Activated T-cell treated with anti-CD3 and anti-CD28 coated beads, Interleukin-2, amount 50 U/mL, for 24 hours (primary cell): Measurements from ENCODE around the gene TMEM235.

ENCODE experiments used
- DNase-seq: peaks from one replicate; pipeline ENCODE4 v3.0.0-alpha.2; 2020
- H3K27ac Mint-ChIP-seq: 2 replicates; pipeline ENCODE4 v1.8.0; 2020; ENCODE audit warnings: mild to moderate bottlenecking, mixed read lengths
- H3K27me3 Mint-ChIP-seq: 2 replicates; pipeline ENCODE4 v1.8.0; 2020; ENCODE audit warnings: mixed read lengths
- H3K36me3 Mint-ChIP-seq: 2 replicates; pipeline ENCODE4 v1.8.0; 2020; ENCODE audit warnings: low read depth, mixed read lengths
- H3K4me1 Mint-ChIP-seq: 2 replicates; pipeline ENCODE4 v1.8.0; 2020; ENCODE audit warnings: low read depth, mixed read lengths
- H3K4me3 Mint-ChIP-seq: 2 replicates; pipeline ENCODE4 v1.8.0; 2020; ENCODE audit warnings: mild to moderate bottlenecking, moderate library complexity, mixed read lengths
- H3K9me3 Mint-ChIP-seq: 2 replicates; pipeline ENCODE4 v1.8.0; 2020; ENCODE audit warnings: mixed read lengths

The TMEM235 gene

DNA sequence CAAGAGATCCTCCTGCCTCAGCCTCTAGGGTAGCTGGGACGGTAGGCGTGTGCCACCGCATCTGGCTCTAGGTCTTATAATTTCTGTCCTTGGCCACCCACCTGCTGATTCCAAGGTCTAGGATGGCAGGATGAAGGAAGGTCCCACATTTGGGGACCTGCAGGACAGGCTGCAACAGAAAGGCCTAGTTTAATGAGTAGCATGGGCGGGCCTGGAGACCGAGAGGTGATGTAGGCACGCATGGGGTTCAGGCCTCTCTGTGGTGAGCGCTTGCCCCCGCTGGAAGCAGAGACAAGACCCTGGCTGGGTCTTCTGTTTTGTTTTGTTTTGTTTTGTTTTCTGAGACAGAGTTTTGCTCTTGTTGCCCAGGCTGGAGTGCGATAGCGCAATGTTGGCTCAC lies 33.7 kb downstream of the TMEM235 start:
- no peak for DNase-seq
- no peaks in the 10 kb centered on the region for H3K27me3 Mint-ChIP-seq
- peak overlapping the region; percentile 18 for H3K27ac Mint-ChIP-seq
- H3K9me3 Mint-ChIP-seq, result no peaks in the 10 kb centered on the region
- peaks cover 30% of the 10 kb centered on the region for H3K4me1 Mint-ChIP-seq
- H3K4me3 Mint-ChIP-seq, result no peak overlapping the region
- no peaks in the 10 kb centered on the region for H3K36me3 Mint-ChIP-seq

DNA sequence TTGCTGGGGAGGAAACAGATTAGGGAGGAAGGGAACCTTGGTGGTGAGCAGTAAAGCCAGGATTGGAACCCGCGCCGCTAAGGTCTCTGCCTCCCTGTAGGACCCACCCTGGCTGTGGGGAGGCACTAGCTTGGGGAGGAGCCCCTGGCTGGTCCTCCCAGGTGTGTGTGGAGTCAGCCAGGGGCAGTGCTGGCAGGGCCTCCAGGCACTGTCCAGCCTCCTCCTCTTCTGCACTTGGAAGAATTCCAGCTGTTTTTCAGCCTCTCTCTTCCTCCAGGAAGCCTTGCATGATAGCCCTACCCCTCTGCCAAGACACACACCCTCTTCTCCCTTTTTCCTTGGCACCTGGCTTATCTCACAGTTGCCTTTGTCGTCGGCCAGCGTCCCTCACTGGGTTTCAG lies 34.8 kb downstream of the TMEM235 start:
- Mint-ChIP-seq H3K27ac (no peak overlapping the region), H3K36me3 (no peaks in the 10 kb centered on the region), H3K4me1 (peaks cover 34% of the 10 kb centered on the region), H3K9me3 (no peaks in the 10 kb centered on the region), H3K27me3 (no peaks in the 10 kb centered on the region), H3K4me3 (no peak overlapping the region)
- no peak for DNase-seq

DNA sequence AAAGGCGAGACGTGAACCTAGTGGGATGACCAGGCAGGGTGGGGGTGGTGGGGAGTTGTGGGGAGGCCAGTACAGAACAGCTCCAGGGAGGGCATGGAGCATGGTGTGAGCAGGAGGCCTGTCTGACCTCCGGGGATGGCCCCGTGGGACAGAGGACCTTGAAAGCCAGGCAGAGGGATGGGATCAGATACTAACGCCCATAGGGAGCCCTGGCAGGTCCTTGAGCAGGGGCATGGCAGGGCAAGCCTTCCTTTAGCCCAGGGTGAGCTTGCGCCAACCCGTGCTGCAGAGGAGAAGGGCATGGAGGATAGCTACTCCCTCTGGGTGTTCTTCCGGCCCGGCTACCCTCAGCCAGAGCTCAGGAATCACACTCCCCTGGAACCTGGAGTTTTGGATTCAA lies 35.3 kb downstream of the TMEM235 start:
- no peak for DNase-seq
- Mint-ChIP-seq H3K27me3 (no peaks in the 10 kb centered on the region), H3K4me3 (no peak overlapping the region), H3K4me1 (peaks cover 36% of the 10 kb centered on the region), H3K9me3 (no peaks in the 10 kb centered on the region), H3K27ac (no peak overlapping the region), H3K36me3 (no peaks in the 10 kb centered on the region)

DNA sequence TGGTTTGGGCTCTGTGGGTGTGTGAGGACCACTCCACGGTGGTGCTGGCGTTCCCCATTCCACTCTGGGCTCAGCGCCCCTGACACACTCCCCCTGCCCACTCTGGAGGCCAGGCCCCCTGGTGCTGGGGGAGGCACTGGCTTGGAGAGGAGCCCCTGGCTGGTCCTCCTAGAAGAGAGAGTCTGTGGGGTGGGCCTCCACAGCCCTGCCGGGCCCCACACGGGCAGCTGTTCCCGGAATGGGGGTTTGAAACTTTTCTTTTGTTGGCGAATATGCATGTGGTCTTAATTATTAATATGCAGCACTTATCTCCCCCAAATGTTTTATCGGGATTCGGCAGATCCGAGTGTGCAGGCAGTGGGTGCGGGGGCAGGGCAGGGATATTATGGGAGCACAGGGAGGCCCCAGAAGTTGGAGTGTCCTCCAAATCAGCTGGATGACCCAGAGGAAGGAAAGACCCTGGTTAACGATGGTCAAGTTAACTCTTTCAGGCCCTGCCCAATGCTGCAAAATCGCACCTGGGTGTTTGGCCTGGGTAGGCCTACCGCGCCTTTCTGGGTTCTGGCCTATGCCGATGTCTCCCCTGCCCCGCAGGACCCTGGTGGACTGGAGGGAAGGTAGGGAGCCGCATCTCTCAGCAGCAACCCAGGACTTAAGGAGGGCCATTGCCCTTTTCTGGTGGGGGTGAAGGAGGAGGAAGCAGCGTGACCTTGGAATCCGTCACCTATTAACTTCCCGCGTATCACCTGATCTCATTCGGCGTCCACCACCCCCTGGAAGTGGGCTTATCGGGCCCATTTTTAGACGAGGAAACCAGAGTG lies 36.0 kb downstream of the TMEM235 start:
- H3K27ac Mint-ChIP-seq, result no peak overlapping the region
- no peaks in the 10 kb centered on the region for H3K27me3 Mint-ChIP-seq
- H3K4me1 Mint-ChIP-seq, result peaks cover 38% of the 10 kb centered on the region
- no peaks in the 10 kb centered on the region for H3K9me3 Mint-ChIP-seq
- H3K36me3 Mint-ChIP-seq, result no peaks in the 10 kb centered on the region
- no peak for DNase-seq
- no peak overlapping the region for H3K4me3 Mint-ChIP-seq

DNA sequence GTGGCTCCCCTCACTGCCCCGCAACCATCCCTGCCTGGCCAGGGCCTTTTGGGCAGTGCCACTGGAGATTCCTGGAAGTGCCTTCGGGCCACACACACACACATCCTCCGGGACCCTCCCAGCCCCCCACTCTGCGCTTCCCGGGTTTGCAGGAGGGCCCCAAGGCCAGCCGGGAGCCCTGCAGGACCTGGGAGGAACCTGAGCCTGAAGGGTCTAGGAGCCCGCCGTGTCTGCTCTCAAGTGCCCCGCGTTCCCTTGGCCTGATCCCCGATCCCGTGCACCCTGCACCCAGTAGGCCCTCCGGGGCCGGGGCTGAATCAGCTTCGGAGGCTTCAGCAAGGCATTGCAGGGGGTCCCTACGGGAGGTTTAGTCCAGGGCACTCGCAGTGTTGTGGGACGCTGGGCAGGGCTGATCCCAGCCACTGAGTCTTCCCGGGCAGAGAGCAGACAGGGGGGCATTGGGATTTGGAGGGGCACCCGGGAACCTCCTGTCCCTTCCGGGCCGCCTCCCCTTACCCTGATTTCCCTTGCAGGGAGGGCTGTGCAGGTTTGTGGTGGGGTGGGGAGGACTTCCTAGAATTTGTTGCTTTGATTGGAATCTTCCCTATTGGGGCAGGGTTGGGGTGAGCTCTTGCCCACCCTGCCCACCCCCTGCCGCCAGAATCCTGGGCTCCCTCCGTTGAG lies 36.9 kb downstream of the TMEM235 start:
- Mint-ChIP-seq H3K4me1 (peaks cover 36% of the 10 kb centered on the region), H3K9me3 (no peaks in the 10 kb centered on the region), H3K4me3 (no peak overlapping the region), H3K36me3 (no peaks in the 10 kb centered on the region), H3K27me3 (no peaks in the 10 kb centered on the region), H3K27ac (no peak overlapping the region)
- no peak for DNase-seq

DNA sequence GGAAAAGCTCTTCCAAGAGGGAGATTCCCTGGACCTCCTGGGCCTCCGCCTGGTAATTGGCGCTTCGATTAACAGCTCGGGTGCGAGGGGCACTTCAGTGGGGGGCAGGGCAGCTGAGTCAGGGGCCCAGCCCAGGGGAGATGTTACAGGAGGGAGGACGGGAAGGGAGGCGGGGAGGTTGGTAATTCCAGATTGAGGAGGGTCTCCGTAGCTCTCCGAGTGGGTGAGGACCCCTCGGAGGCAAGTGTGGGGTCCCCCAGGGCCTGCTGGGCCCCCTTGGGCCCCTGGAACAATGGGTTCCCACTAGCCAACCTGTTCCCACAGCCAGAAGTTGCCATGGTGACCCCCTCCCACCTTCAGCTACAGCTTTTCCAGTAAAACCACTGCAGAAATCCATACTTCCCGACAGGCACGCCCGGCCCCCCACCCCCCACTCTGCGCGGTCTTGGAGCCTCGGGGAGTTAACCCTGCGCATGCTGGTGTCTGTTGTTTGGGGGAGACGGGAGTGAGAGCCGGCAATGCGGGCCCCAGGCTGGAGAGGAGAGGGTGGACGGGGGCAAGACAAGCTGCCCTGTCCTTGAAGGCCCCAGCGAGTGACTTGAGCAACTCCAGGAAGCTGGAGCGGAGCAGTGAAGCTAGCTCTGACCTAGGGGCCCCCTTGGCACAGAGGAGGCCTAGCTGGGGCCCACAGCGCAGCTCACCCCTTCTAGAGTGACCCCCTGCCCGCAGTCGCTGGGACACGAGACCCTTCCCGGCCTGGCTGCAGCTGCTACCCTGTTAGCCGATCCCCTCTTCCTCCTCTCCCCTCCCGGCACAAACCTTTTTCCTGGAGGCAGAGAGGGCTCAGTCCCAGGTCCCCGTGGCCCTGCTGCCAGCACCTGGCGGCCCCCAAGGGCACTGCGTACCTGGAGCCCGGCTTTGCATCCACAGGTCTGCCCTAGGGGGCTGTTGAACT lies 37.8 kb downstream of the TMEM235 start:
- H3K4me3 Mint-ChIP-seq, result no peak overlapping the region
- DNase-seq, result no peak
- H3K4me1 Mint-ChIP-seq, result peaks cover 32% of the 10 kb centered on the region
- H3K27me3 Mint-ChIP-seq, result no peaks in the 10 kb centered on the region
- H3K36me3 Mint-ChIP-seq, result no peaks in the 10 kb centered on the region
- no peak overlapping the region for H3K27ac Mint-ChIP-seq
- H3K9me3 Mint-ChIP-seq, result no peaks in the 10 kb centered on the region

DNA sequence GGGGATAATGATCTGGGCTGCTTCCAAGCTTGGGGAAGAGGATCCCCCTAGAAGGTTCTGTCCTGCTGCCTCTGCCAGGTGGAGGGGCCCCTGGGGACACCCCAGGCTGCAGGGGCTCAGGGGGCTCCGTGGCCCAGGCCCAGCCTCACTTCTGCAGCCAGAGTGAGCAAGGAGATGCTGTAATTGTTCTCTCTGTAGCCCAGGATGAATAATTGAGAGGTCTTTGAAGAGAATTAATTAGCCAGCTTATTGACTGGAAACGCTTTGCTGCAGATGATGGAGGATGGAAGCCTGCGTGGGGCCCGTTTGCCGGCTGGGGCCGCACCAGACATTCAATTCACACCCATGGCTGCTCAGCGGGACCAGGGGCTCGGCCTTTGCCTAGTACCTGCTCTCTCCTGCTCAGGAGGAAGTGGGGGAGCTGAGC lies 38.5 kb downstream of the TMEM235 start:
- Mint-ChIP-seq H3K4me3 (no peak overlapping the region), H3K36me3 (no peaks in the 10 kb centered on the region), H3K27ac (no peak overlapping the region), H3K4me1 (peaks cover 28% of the 10 kb centered on the region), H3K9me3 (no peaks in the 10 kb centered on the region), H3K27me3 (no peaks in the 10 kb centered on the region)
- no peak for DNase-seq

DNA sequence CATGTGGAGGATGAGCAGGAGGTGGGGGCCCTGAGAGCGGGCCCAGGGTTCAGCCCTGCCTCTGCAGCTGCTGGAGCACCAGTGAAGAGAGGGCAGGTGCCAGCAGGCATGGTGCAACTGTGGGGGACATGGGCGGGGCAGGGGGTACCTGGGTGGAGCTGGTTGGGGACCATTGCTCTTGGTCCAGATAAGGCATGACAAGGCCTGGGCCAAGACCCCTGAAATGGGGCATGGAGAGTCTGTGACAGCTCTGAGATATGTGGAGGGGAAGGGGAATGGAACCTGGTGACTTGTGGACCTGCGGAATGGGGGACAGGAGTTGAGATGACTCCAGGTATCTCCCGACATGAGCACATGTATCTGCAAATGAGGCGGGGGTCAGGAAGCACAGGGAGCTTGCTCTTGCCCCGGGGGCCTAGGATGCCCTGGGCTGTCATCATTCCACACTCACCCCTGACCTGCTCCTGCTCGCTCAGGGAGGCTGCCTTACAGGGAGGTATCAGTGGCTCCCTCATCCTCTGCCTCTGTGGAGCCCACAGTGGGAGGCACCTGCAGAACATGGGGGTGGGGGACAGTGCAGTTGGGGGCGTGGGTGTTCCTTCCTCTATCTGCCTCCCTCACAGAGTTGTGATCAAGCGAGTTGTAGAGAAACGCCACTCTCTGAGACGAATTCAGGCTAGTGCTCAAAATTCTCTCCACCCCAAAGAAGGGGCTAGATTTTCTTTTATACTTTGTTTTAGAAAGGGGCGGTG lies 40.2 kb downstream of the TMEM235 start:
- DNase-seq, result no peak
- Mint-ChIP-seq H3K4me1 (peaks cover 38% of the 10 kb centered on the region), H3K27me3 (no peaks in the 10 kb centered on the region), H3K27ac (peak overlapping the region; percentile 55), H3K4me3 (no peak overlapping the region), H3K36me3 (no peaks in the 10 kb centered on the region), H3K9me3 (no peaks in the 10 kb centered on the region)

DNA sequence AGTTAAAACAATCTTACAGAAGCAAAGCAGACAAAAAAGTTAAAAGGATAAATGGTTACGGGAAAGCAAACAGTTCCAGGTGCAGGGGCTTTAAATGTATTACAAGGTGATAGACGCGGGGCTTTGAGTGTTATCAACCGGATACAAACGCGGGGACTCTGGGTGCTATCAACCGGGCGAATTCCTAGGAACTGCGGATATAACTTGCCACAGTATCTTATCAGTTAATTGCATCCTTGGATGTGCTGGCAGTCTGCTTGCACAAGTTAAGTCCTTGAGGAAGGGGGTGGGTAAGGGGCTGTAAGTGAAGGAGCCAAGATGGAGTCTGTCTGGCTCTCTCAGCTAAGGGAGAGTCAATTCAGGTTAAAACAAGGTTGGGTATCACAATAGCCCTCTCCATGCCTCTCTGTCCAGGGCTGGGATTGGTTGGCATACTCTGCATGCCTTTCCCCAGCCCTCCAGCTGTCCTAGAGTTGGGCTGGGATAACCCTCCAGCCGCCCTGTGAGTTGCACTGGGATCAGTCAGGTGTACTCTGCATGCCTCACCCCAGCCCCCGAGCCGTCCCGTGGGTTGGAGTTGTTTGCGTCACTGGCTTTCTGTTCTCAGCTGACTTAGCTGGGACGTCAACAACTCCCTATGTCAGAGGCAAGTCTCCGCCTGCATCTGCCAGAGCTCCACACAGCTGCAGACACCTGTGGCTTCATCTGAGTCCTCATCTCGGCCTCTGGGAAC lies 40.9 kb downstream of the TMEM235 start:
- H3K36me3 Mint-ChIP-seq, result no peaks in the 10 kb centered on the region
- no peaks in the 10 kb centered on the region for H3K9me3 Mint-ChIP-seq
- no peak overlapping the region for H3K4me3 Mint-ChIP-seq
- H3K27ac Mint-ChIP-seq, result peak overlapping the region; percentile 50
- H3K27me3 Mint-ChIP-seq, result no peaks in the 10 kb centered on the region
- peaks cover 41% of the 10 kb centered on the region for H3K4me1 Mint-ChIP-seq
- peak; percentile 68 for DNase-seq

DNA sequence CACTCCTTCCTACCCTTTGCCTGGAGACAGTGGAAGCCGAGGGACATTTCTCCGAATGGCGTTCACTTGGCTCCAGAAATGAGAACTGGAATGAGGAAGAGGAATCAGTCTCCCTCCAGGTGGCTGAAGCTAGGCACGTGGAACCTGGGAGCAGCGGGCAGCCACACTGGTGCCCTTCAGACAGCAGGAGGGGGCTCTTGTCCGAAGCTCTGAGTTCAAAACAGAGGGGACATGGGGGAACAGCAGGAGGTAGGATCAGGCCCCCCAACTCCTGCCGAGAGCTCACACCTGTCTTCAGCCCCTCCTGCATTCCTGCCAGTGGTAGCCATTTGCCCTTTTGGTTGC lies 41.5 kb downstream of the TMEM235 start:
- peaks cover 43% of the 10 kb centered on the region for H3K4me1 Mint-ChIP-seq
- H3K9me3 Mint-ChIP-seq, result no peaks in the 10 kb centered on the region
- H3K36me3 Mint-ChIP-seq, result no peaks in the 10 kb centered on the region
- H3K27me3 Mint-ChIP-seq, result no peaks in the 10 kb centered on the region
- H3K27ac Mint-ChIP-seq, result peak overlapping the region; percentile 50
- no peak for DNase-seq
- H3K4me3 Mint-ChIP-seq, result no peak overlapping the region

DNA sequence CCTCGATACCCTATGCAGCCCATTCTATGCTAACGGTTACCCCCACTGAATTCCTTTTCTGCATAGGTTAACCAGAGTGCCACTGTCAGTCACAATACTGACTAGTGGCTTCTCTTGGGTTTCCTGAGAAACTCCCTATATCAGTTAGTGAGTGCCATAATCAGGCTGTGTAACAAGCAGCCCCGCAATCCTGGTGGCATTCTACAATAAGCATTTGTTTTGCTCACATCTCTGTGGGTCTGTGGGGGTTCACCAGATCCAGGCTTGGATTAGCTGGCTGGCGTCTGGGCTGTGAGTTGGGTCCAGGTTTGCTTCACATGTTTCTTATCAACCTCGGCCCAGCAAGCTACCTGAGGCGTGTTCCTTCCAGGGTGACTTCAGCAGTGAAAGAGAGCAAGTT lies 42.4 kb downstream of the TMEM235 start:
- Mint-ChIP-seq H3K9me3 (no peaks in the 10 kb centered on the region), H3K4me3 (no peak overlapping the region), H3K27me3 (no peaks in the 10 kb centered on the region), H3K27ac (no peak overlapping the region), H3K36me3 (no peaks in the 10 kb centered on the region), H3K4me1 (peaks cover 44% of the 10 kb centered on the region)
- no peak for DNase-seq

DNA sequence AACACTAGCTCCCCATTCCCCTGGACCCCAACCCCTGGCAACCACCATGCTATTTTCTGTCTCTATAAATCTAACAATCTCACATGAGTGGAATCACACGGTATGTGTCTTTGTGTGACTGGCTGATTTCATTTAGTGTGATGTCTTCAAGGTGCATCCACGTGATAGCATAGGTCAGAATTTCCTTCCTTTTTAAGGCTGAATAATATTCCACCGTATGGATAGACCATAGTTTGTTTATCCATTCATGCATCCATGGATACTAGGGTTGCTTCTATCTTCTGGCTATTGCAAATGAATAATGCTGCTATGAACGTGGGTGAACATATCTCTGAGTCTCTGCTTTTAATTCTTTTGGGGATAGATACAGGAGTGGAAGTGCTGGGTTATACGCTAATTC lies 43.9 kb downstream of the TMEM235 start:
- Mint-ChIP-seq H3K4me3 (no peak overlapping the region), H3K4me1 (peaks cover 41% of the 10 kb centered on the region), H3K9me3 (no peaks in the 10 kb centered on the region), H3K27me3 (no peaks in the 10 kb centered on the region), H3K36me3 (no peaks in the 10 kb centered on the region), H3K27ac (peak overlapping the region; percentile 37)
- DNase-seq, result no peak

DNA sequence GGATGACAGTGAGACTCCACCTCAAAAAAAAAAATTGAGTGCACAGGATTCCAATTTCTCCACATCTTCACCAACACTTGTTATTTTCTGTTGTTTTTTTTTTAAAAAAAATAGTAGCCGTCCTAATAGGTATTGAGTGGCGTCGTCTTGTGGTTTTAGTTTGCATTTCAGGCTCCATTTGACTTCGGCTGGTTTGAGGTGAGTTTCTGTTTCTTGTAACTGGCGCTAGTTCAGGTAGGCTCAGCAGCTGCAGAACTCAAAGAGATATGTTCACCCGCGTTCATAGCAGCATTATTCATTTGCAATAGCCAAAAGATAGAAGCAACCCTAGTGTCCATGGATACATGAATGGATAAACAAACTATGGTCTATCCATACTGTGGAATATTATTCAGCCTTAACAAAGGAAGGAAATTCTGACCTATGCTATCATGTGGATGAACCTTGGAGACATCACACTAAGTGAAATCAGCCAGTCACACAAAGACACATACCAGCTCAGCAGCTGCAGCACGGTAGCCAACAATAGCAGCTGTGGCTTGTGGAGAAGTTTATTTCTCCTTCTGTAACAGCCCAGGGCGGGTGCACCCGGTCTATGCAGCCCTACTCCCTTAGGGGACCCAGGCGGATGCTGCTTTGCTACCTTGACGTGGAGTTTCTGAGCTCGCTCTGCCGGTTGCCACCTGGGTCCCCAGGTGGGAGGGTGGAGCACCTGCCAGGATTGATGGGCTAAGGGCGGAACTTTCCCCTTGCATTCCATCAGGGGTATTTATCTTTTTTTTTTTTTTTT lies 44.9 kb downstream of the TMEM235 start:
- Mint-ChIP-seq H3K4me1 (peaks cover 33% of the 10 kb centered on the region), H3K4me3 (no peak overlapping the region), H3K27ac (peak overlapping the region; percentile 48), H3K9me3 (no peaks in the 10 kb centered on the region), H3K36me3 (no peaks in the 10 kb centered on the region), H3K27me3 (no peaks in the 10 kb centered on the region)
- no peak for DNase-seq
